NCI-H2107 treated with DMSO at 0.1 percent for 48 hours (cell line): Measurements from ENCODE around the gene KIF5A.
"Not testable (repeated sequence)": the region's sequence is repeated elsewhere in the genome, so short reads cannot be mapped to it uniquely, and the experiment has no call there.

Experiments used
- DNase-seq: peaks from one replicate; lab custom pipeline; 2025; ENCODE audit not compliant: unreplicated experiment; lab: John Stamatoyannopoulos, UW

KIF5A gene

GRCh38 chr12:57617942-57618341 lies 68.1 kb downstream of the KIF5A start:
- DNase-seq: no peak

- DNase-seq: not testable (repeated sequence)
Measured at GRCh38 chr12:57618431-57618830, 68.6 kb downstream of the KIF5A start.

GRCh38 chr12:57618966-57619433 lies 69.2 kb downstream of the KIF5A start:
- DNase-seq: no peak

- DNase-seq: no peak
Measured at GRCh38 chr12:57619434-57620244, 69.8 kb downstream of the KIF5A start.

GRCh38 chr12:57620245-57620935 lies 70.5 kb downstream of the KIF5A start:
- DNase-seq: no peak

- no peak for DNase-seq
Measured at GRCh38 chr12:57620936-57621496, 71.2 kb downstream of the KIF5A start.

GRCh38 chr12:57621497-57622292 lies 71.9 kb downstream of the KIF5A start:
- no peak for DNase-seq

GRCh38 chr12:57622293-57623245 lies 72.7 kb downstream of the KIF5A start:
- no peak for DNase-seq

- DNase-seq: no peak
Measured at GRCh38 chr12:57623385-57623784, 73.5 kb downstream of the KIF5A start.

- no peak for DNase-seq
Measured at GRCh38 chr12:57623811-57624390, 74.1 kb downstream of the KIF5A start.

- DNase-seq: no peak
Measured at GRCh38 chr12:57624441-57625220, 74.8 kb downstream of the KIF5A start.

- DNase-seq: no peak
Measured at GRCh38 chr12:57625261-57626032, 75.6 kb downstream of the KIF5A start.

GRCh38 chr12:57626111-57626920 lies 76.5 kb downstream of the KIF5A start:
- no peak for DNase-seq

- DNase-seq: no peak
Measured at GRCh38 chr12:57626921-57627445, 77.1 kb downstream of the KIF5A start.

- DNase-seq: no peak
Measured at GRCh38 chr12:57627501-57628279, 77.8 kb downstream of the KIF5A start.
